HG02610 (cell line): Measurements from ENCODE around the gene NARS2.
A peak's percentile ranks its signal among the peaks of the same experiment; 100 is the strongest.

ENCODE experiments used
- ATAC-seq: cut with Tn5 transposase; IDR thresholded peaks from one replicate; pipeline ENCODE4 v1.9.1; 2021; ENCODE audit warnings: mild to moderate bottlenecking, moderate library complexity; ENCODE audit not compliant: unreplicated experiment

Gene NARS2

DNA sequence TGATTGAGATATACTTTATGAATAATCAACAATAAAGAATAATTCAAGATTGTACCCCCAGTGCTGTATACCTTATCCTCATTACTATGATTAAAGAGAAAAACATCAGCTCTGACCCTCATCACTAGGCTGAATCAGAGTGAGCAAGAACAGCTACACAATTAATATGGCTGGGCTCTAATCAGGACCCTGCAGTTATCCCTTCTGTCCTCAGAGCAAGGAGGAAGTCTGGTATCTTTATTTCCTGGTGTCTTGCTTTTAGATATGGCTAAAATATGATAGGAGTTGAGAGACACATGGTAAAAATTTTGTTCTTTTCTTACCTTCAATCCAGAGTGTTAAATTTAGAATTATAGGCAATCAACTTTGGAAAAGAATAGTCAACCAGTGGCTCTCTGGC is 128.5 kb downstream of the NARS2 start:
- ATAC-seq: no peak

DNA sequence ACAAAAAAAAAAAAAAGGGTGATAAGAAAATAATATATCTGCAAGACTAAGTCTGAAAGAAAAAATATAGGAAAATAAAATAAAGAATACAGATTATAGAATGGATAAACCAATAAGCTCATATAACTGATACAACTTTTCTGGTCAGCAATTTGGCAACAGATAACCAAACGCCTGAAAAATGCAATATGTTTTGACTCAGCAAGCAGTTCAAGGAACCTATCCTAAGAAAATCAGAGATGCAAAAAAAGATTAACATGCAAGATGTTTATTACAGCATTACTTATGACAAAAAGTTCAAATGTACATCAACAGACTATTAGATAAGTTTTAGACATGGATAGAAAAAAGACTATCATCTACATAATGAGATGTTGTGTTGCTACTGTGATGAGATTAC is 129.9 kb downstream of the NARS2 start:
- no peak for ATAC-seq

DNA sequence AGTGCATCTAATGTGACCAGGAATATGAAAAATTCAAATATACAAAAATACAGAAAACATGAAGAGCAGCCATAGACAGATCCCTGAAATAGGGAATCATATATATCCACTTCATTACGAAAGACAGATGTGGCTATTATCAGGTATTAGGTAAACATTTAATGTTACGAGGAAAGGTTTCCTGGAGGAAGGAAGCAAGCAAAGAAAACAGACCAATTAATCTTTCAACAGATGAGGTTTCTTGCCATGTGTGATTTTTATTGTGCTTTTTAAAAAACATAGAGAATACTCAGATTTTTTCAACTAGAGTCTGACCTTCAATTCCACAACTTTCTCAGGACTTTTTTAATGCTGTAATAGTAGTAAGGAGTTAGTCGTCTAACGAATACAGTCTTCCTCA is 132.7 kb downstream of the NARS2 start:
- ATAC-seq: no peak

DNA sequence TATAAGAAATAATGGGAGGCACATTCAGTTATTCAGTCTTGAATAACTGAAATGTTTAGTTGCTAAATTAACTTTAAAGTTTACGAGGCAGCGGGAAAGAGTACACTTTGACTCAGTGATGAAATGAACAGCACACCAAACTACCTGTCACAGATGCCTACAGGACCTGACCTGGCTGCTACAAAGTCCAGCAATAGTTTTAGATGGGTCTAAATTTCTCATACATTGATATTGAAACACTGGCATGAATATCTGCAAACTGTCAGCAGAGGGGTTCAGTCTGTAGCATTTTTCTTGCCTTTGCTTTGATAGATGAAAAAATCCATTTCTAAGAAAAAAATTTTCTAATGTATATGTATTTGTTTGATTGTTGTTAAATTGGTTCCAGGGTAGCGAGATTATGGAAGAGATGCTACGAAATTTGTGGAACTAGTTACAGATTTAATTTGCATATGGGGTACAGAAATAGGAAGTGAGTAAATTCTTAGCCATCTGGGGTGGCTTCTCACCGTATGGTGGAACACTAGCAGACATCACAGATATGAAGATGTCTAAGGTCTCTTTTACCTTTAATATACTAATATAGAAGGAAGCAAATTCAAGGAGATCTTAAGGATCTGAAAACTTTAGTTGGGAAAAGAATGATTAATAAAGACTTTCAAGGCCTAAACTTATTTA is 136.2 kb downstream of the NARS2 start:
- ATAC-seq: peak; percentile 86

DNA sequence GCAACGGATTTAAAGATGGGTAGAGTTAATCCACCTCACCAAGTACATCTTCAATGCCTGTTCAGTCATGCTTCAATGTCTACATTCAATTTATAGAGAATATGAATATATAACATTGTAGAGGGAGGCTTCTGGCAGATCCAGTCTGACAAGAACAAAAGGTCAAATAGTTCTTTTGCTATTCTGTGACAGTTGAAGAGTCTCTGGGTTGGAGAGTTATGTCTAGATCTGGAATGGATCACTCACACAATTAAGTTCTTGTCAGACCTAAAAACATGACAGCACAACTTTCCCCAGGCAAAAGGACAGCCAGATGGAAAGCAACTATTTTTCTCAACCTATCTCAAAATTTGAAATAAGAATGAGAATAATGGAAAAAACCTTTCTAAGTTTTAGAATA is 141.7 kb downstream of the NARS2 start:
- no peak for ATAC-seq

DNA sequence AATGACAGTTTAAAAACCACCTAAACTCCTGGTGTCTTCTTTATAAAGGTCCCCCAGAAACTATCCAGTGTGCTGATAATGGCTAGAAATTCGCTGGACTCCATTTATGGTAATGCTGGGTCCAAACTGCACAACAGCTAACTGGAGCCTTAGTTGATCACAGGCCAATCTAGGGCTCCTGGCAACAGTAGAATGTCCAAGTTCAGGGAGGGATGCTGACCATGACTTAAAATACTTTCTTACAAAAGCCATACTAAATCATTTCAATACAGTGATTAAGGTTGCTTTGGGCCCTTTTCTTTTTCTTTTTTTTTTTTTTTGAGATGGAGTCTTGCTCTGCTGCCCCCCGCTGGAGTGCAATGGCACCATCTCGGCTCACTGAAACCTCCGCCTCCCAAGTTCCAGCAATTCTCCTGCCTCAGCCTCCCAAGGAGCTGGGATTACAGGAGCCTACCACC is 142.6 kb downstream of the NARS2 start:
- ATAC-seq: no peak

DNA sequence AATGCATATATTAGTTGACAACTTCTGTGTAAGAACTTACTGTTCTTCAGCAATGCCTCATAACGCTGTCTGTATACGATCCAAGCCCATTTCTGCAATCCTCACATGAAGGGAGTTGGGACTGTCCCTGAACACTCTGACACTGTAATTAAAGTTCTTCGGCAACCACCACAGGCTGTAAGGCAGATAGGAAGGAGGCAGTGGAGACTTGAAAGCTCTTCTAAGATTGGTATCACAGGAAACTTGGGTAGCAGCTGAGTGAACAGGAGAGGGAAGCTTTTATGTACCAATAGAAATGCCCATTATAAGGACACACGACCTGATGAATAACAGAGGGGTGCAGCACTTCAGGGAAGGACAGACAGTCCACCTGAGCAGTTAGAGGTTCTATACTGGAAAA is 145.0 kb downstream of the NARS2 start:
- ATAC-seq: peak; percentile 32

DNA sequence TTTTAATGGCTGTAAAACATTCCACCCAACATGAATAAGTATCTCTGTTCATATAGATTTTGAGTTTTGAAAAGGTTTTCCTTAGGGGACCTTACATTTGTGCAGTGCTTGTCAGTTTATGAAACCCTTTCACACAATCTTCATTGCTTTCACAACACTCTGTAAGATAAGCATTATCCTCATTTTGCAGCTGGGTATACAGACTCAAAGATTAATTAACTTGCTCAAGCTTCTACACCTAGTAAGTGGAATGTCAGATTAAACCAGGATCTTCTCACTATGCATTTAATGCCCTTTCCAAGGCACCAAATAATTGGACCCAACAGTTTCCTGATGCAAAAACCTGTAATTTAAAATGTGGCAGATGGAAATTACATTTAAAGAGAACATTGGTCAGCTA is 145.5 kb downstream of the NARS2 start:
- ATAC-seq: no peak

DNA sequence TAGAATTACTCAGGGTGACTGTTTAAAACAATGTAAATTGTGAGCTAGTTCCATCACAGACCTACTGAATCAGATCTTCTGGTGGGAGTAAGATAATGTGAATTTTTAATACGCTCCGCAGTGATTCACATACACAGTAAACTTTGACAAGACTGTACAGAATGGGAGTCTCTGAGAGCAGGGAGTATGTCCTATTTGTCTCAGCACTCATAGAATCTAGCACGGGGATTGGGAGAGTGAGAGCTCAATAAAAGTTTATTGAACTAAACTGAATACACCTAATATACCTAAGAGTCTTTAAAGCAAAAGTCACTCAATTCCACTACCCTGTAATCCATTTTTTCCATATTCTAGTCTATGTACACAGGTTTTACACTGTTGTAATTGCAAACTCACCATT is 145.9 kb downstream of the NARS2 start:
- no peak for ATAC-seq

DNA sequence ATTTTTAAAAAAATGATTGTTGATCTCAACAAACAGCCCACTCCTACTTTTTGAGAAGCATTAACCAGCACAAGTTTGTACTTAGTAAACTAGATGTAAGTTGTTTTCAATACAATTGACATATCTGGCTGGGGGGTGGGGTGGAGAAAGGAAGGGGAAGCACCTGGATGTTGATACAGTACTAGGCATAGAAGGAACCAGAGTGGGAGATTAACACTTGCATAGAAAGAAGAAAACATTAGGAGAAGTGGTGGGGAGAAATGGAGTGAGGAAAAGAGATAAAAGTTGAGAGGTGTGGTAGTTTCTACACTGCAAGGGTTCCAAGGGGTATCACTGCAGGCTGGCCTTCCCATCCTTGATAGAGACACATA is 146.4 kb downstream of the NARS2 start:
- no peak for ATAC-seq

DNA sequence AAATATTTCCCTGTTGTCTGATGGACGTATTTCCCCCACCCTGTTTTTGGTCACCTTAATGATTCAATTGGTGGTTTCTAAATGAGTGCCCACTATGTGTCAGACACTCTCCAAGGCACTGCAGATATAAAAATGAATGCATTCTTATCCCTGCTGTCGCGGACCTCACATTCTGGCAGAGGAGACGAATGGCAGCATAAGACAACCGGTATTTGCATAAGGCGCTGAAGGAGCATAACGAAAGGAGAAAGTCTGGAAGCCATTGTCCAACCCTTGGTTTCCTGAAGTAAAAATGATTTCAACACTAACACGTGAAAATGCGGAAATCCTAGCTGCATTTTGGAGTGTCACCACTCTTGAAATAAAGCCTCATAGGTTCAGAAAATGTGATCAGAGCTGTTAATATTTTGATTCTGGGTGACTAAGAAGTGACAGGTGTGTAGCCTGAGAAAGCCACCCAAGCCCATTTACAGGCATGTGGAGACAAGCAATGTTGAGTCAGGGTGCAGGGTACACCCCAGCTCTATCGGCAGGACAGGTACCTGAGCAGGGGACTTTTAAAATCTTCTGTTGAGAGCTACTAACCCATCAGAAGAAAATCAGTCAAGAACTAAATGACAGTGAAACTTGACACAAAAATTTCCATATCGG is 146.9 kb downstream of the NARS2 start:
- ATAC-seq: peak; percentile 73

DNA sequence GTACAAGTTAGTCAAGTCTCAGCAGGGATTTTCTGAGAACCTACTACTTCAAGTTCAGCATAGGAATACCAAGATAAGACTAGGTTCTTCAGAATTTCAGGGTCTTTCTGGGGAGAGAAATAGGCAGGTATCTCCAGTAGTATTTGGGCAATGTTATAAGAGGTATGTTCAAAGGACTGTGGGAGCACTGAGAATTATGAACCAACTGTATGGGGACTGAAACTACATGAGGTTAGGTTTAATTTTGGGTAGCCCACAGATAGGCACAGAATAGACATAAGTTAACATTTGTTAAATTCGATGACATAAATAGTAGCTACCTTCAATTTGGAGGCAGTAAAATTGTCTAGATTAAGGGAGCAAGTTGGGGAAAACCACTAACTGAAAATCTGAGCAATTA is 147.8 kb downstream of the NARS2 start:
- no peak for ATAC-seq

DNA sequence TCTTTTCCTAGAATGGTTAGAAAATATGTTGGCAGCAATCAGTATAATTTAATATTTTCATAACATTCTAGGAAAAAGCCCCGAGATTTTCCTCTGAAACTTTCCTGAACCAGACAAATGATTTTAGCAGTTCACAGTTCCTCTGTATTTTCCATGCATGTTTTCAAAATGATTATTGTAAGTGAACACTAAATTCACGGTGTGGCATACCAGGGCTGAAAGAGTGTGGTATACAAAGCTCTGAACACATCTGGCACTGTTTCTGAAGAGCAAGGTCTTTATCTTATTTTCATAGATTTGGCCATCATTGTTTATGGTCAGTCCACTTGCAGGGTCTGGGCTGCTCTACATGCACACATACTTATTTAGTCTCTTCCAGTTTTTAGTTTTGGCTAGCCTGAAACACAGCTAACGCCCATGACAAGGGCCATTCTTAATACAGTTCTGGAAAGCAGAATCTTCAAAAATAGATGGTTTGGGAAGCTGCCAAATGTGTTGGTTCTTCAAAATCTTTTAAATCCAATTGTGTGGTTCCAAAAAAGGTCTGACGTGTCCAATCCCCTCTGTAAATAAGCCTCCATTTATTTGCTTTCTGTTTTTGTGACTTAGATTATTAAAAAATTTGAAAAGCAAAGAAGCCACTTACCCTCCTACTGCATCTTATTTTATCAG is 149.1 kb downstream of the NARS2 start:
- no peak for ATAC-seq

DNA sequence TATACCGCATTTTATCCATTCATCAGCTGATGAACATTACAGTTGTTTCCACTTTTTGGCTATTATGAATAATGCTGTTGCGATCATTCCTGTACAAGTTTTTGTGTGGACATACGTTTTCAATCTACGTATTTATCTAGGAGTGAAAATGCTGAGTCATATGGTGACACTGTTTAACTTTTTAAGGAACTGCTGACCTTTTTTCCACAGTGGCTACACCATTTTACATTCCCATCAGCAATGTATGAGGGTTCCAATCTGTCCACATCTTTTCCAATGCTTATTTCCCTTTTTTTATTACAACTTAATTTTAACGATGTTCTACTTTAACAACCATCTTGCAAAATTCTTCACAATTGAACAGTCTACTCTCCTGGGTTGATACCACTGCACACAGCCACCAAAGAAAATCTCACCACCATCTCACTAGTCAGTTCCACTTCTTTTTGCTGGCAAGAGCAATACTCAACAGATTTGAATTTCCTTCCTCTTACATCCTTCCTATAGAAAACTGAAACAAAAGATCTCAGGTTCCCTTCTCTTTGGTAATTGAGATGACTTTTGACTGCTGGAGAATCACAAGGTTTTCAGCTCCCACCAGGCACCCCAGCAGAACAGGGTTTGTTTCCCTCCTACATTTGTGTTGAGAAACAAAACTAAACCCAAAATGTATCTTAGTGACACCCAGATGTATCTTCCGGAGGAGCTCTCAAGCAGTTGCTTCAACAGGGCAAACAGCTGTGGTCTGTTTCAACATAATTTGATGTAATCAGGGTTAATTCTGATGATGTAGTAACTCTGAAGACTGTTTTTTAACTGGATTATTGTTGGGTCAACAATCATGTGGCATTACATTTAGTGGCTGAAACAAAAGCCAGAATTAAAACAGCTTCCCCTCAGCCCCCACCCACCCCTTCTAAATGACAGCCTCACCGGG is 150.1 kb downstream of the NARS2 start:
- no peak for ATAC-seq

DNA sequence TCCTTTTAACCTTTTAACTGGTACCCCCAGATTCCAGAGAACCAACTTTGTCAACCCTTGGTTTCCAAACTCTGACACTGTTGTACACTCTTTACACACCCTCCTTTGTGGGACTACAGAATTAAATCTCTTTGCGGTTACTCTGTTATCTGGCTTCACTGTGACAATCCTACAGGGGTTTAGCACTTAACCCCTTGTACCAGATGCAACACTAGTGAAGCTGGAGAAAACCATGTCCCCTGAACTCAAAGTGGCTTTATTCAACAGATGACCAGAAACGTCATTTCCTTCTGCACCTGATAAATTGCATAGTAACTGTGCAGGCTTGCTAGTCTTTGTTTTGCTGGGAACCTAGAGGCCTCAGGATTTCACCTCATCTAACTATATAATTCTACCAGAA is 151.4 kb downstream of the NARS2 start:
- no peak for ATAC-seq

DNA sequence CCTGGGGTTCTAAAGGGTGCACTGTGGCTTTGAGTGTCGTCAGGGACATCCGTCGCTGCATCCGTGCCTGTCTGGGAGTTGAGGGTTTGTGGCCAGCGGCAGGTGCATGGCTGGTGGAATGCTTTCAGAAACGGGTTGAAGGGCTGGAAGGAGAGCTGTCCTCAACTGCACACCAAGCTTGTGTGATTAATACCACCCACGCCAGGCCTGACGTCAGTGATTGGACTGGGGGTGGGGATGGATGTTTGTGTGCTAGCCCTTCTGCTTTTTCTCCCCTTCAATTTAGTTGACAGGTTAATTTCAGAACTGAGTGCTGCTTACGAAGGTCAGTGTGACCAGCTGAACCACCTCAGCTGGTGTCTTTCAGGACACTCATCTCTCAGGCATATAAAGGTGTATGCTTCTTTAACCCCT is 153.9 kb downstream of the NARS2 start:
- no peak for ATAC-seq

DNA sequence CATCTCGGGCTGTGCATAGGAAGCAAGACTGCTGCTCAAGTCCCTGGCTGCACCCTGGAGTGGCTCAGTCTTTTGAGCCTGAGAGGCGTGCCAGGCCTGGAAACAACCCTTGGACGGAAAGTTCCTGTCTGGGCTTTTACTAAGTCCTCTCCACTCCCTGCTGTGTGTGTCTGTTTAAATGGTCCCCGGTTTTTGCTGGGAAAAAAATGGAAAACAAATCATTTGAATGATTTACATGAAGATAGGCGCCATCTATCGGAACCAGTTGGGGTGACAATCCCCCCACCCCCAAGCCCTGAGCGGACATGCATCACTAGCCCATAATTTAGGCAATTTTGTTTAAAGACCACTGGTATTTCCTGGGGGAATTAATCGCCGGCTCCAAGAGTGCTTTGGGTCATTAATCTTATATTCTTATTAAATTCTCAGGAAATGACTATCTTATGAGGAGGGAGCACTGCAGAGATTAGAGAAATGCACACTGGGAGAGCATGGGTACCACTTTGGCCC is 154.4 kb downstream of the NARS2 start:
- no peak for ATAC-seq

DNA sequence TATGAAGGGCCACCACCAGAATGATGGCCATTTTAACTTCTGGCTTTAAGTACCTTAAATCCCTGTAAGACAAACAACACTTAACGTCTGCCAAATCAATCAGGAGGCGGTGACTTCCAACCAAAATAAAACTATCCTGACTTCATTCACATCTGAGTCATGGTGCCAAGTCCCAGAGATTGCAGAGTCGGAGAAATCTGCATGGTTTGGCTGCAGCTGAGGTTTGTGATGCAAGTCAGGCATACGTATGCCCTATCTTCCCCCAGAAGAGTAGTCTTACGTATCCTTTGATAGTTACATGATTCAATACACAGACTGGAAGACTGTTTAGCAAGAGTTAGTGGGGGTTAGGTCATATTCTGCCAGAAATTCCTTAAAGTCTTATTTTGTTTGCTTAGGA is 155.3 kb downstream of the NARS2 start:
- ATAC-seq: no peak

DNA sequence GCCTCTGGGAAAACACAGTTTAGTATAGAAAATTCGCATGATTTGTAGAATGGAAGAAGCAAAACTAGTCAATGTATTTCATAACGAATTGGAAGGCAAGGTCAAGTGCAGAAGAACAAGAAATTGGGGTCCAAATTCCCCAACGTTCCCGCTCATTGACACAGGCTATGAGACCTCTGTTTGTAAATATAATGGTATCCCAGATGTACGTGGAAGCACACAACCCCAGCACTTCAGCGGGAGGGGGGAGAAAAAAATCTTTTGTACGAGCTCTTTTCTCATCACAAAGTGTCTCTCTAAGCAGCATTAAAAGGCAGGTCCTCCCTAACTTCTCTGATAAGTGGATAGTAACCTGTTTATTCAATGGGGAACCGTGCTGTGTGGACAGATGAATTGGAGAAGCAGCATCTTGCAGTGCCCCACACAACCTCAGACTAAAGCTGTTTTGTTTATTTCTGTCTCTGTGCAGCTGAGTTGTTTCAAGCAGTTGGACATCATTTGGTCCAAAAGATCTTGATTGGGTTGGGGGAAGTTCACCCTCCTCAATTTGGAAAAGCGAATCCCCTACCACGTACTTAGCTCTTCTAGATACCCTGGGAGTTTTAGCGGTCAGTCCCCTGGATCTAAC is 156.0 kb downstream of the NARS2 start:
- ATAC-seq: no peak

DNA sequence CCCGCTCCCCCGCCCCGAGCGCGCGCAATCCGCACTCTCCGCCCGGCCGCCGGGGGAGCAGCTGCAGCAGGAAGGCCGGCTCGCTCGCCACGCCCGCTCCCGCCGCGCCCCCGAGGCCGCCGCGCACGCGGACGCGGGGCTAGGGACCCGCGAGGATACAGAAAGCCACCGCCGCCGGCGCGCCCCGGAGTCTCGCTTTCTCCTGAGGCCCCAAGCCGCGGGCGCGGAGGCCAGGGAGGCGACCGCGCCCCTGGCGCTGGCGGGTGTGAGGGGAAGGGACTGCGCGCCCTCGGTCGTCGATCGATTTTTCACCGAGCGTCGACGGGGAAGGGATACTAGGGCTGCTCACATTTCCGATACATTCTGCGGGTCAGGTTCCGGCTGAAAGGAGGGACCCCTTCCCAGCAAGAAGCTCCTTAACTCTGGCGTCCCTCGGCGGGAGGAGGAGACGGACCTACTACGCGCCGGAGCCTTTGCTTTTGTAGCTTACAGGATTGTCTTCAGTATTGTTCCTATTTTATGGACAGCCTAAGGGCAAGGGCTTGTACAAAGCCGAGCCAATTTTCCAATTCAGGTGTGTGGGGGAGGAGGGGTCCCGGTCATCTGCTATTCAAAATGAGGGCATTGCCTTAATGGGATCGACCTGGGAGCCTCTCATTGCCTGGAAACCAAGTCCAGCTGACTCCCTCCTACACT is 156.6 kb downstream of the NARS2 start:
- ATAC-seq: peak; percentile 48
